Endothelial cell (in vitro differentiated cells): Measurements from ENCODE around the gene ATRAID. TPM values are rescaled to one million over a fixed set of nuclear protein-coding genes. Genes with fewer than 3 reads are reported as not detected.

Experiments
- DNase-seq: peaks from one replicate; pipeline ENCODE4 v3.0.0; 2021; ENCODE audit warnings: low spot score
- H3K27ac Mint-ChIP-seq: one replicate; pipeline ENCODE4 v1.8.0; 2021; ENCODE audit warnings: mixed read lengths, inconsistent platforms; ENCODE audit not compliant: unreplicated experiment
- H3K27me3 Mint-ChIP-seq: one replicate; pipeline ENCODE4 v1.8.0; 2021; ENCODE audit warnings: mild to moderate bottlenecking, moderate library complexity, mixed read lengths, inconsistent platforms; ENCODE audit not compliant: unreplicated experiment
- H3K36me3 Mint-ChIP-seq: one replicate; pipeline ENCODE4 v1.8.0; 2021; ENCODE audit warnings: mild to moderate bottlenecking, low read depth, mixed read lengths, inconsistent platforms; ENCODE audit not compliant: unreplicated experiment
- H3K4me1 Mint-ChIP-seq: one replicate; pipeline ENCODE4 v1.8.0; 2021; ENCODE audit warnings: mild to moderate bottlenecking, mixed read lengths, inconsistent platforms; ENCODE audit not compliant: unreplicated experiment
- H3K4me3 Mint-ChIP-seq: one replicate; pipeline ENCODE4 v1.8.0; 2021; ENCODE audit warnings: mild to moderate bottlenecking, mixed read lengths, inconsistent platforms; ENCODE audit not compliant: unreplicated experiment
- H3K9me3 Mint-ChIP-seq: one replicate; pipeline ENCODE4 v1.8.0; 2021; ENCODE audit warnings: mixed read lengths, inconsistent platforms; ENCODE audit not compliant: unreplicated experiment
- CTCF ChIP-seq: fragments of 200-600 bp; sonication (generic); IDR thresholded peaks from one replicate; pipeline ENCODE4 v1.5.0; 2021; ENCODE audit warnings: antibody characterized with exemption; ENCODE audit not compliant: unreplicated experiment
- total RNA-seq: library from RNA; stranded (reverse); fragmentation: NEBNext Ultra II Directional; extraction: Animal tissue kit (Norgen Biotek cat#: 25700); gene quantifications from one replicate; pipeline ENCODE4 v1.2.1, GENCODE V29; 2021; ENCODE audit not compliant: unreplicated experiment

ATRAID gene
- total RNA-seq, 1 donor from 2014 or later, result 89.9 TPM

- Mint-ChIP-seq H3K27me3 (peaks cover 20% of the 10 kb centered on the region), H3K36me3 (peaks cover 12% of the 10 kb centered on the region), H3K4me3 (no peak overlapping the region), H3K27ac (no peak overlapping the region), H3K9me3 (no peaks in the 10 kb centered on the region), H3K4me1 (peaks cover 10% of the 10 kb centered on the region)
- no peak for TF ChIP-seq CTCF
- DNase-seq, result no peak
Observed at GRCh38 chr2:27258051-27258450, 46.2 kb downstream of the ATRAID start.

- Mint-ChIP-seq H3K4me1 (peaks cover 26% of the 10 kb centered on the region), H3K27me3 (peaks cover 24% of the 10 kb centered on the region), H3K36me3 (peaks cover 8% of the 10 kb centered on the region), H3K27ac (no peak overlapping the region), H3K4me3 (peak overlapping the region; percentile 43), H3K9me3 (no peaks in the 10 kb centered on the region)
- no peak for TF ChIP-seq CTCF
- no peak for DNase-seq
Observed at GRCh38 chr2:27261241-27261925, 49.5 kb downstream of the ATRAID start.

GRCh38 chr2:27261926-27262298, 50.1 kb downstream of the ATRAID start:
- no peak for TF ChIP-seq CTCF
- H3K4me3 Mint-ChIP-seq, result peak overlapping the region; percentile 31
- no peak for DNase-seq
- H3K4me1 Mint-ChIP-seq, result peaks cover 26% of the 10 kb centered on the region
- H3K36me3 Mint-ChIP-seq, result peaks cover 8% of the 10 kb centered on the region
- H3K27ac Mint-ChIP-seq, result no peak overlapping the region
- no peaks in the 10 kb centered on the region for H3K9me3 Mint-ChIP-seq
- H3K27me3 Mint-ChIP-seq, result peaks cover 22% of the 10 kb centered on the region

- Mint-ChIP-seq H3K27ac (no peak within 1 kb of the TSS), H3K4me3 (peak within 1 kb of the TSS; percentile 84), H3K27me3 (peaks cover 22% of the 10 kb centered on the region), H3K9me3 (no peaks in the 10 kb centered on the region), H3K36me3 (peaks cover 8% of the 10 kb centered on the region), H3K4me1 (peaks cover 26% of the 10 kb centered on the region)
- TF ChIP-seq CTCF, result no peak
- DNase-seq, result peak; percentile 33
Observed at GRCh38 chr2:27262379-27263286, 50.8 kb downstream of the ATRAID start, which contains the start of gene SLC30A3. Gene SLC30A3 (minus strand): TSS chr2:27263047. CDS start chr2:27262906, 141 bp downstream.
